Daoy (cell line): ENCODE data around the gene MPPED2. TPM values are rescaled to one million over a fixed set of nuclear protein-coding genes. Genes with fewer than 3 reads are reported as not detected.

Experiments
- DNase-seq: peaks from one replicate; pipeline ENCODE4 v3.0.0-alpha.2; 2015; ENCODE audit warnings: low read depth
- total RNA-seq: library from RNA; depleted of rRNA; stranded (reverse); fragments of >200 nt; shearing (Covaris generic); gene quantifications from 2 replicates; pipeline ENCODE4 v1.2.3, GENCODE V29; 2014

Gene MPPED2
- total RNA-seq, 1 experiment from 2014 or later, result 0.74 TPM

- peak; percentile 41 for DNase-seq
Observed at GRCh38 chr11:30487200-30487898, 98.8 kb downstream of the MPPED2 start.

GRCh38 chr11:30485756-30486155, 100.4 kb downstream of the MPPED2 start:
- no peak for DNase-seq

GRCh38 chr11:30485222-30485621, 100.9 kb downstream of the MPPED2 start:
- DNase-seq, result no peak

- no peak for DNase-seq
Observed at GRCh38 chr11:30483056-30483455, 103.1 kb downstream of the MPPED2 start.

- peak; percentile 21 for DNase-seq
Observed at GRCh38 chr11:30481796-30482195, 104.4 kb downstream of the MPPED2 start.

GRCh38 chr11:30481330-30481729, 104.8 kb downstream of the MPPED2 start:
- DNase-seq, result no peak

GRCh38 chr11:30479899-30480298, 106.3 kb downstream of the MPPED2 start:
- DNase-seq, result no peak

GRCh38 chr11:30478923-30479322, 107.2 kb downstream of the MPPED2 start:
- no peak for DNase-seq

GRCh38 chr11:30477061-30477460, 109.1 kb downstream of the MPPED2 start:
- no peak for DNase-seq

GRCh38 chr11:30474151-30474954, 111.8 kb downstream of the MPPED2 start:
- no peak for DNase-seq

GRCh38 chr11:30471244-30471643, 114.9 kb downstream of the MPPED2 start:
- DNase-seq, result no peak

GRCh38 chr11:30468881-30469280, 117.3 kb downstream of the MPPED2 start:
- DNase-seq, result no peak

GRCh38 chr11:30467176-30467575, 119.0 kb downstream of the MPPED2 start:
- no peak for DNase-seq

- no peak for DNase-seq
Observed at GRCh38 chr11:30465623-30466022, 120.5 kb downstream of the MPPED2 start.

- DNase-seq, result no peak
Observed at GRCh38 chr11:30465192-30465591, 121.0 kb downstream of the MPPED2 start.

- DNase-seq, result no peak
Observed at GRCh38 chr11:30463266-30463665, 122.9 kb downstream of the MPPED2 start.

GRCh38 chr11:30462421-30462820, 123.7 kb downstream of the MPPED2 start:
- DNase-seq, result no peak

- no peak for DNase-seq
Observed at GRCh38 chr11:30459821-30460220, 126.3 kb downstream of the MPPED2 start.

GRCh38 chr11:30459306-30459705, 126.8 kb downstream of the MPPED2 start:
- no peak for DNase-seq

GRCh38 chr11:30458541-30458940, 127.6 kb downstream of the MPPED2 start:
- DNase-seq, result peak; percentile 6

- DNase-seq, result no peak
Observed at GRCh38 chr11:30457087-30457486, 129.1 kb downstream of the MPPED2 start.

GRCh38 chr11:30455025-30455424, 131.1 kb downstream of the MPPED2 start:
- no peak for DNase-seq

GRCh38 chr11:30454541-30454940, 131.6 kb downstream of the MPPED2 start:
- no peak for DNase-seq
